Upper lobe of left lung (tissue), 4 donors: ENCODE results near the gene ZNF608.

ENCODE experiments used
- EP300 ChIP-seq, 4 donors: sonication (generic); formaldehyde crosslinking; IDR thresholded peaks; one replicate each; pipeline ENCODE4 v1.5.1; 2017; ENCODE audit warnings: antibody characterized with exemption in 4 of 4, control low read depth in 2 of 4
- POLR2A ChIP-seq, 4 donors: fragments of 450-650 bp; IDR thresholded peaks; one replicate each; pipeline ENCODE4 v1.5.1; 2016 to 2017; ENCODE audit warnings: antibody characterized with exemption in 4 of 4, mild to moderate bottlenecking in 2 of 4
- POLR2AphosphoS5 ChIP-seq, 2 donors: sonication (generic); formaldehyde crosslinking; IDR thresholded peaks; one replicate each; pipeline ENCODE4 v1.5.1; 2017; ENCODE audit warnings: antibody characterized with exemption in 2 of 2
- TF ChIP-seq, protein P1 (sequence below), 6 experiments: fragments of 450-650 bp in 4 of 6; fragments of 200-600 bp in 2 of 6; sonication (generic) in 2 of 6; IDR thresholded peaks; one replicate each; pipeline ENCODE4 v1.5.1; 2016 to 2019; ENCODE audit warnings: antibody characterized with exemption in 6 of 6

DNA sequence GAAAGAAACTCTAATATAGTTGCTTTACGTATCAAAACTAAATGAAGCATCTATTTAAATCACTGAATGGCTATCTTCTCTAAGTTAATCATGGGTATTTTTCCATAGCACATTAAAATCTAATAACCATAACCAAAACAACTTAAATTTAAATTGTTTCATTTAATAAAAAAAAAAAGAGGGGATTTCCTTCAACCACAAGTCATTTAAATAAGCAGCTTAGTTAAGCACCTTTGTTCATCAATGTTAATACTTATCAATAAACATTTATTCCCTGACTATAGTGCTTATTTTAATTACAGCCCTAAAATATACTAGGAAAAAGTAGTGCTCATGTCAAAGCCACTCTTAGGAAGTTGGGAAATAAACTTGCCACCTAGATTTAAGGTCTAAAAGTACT lies 30.3 kb downstream of the ZNF608 start:
- TF ChIP-seq, protein P1, sequence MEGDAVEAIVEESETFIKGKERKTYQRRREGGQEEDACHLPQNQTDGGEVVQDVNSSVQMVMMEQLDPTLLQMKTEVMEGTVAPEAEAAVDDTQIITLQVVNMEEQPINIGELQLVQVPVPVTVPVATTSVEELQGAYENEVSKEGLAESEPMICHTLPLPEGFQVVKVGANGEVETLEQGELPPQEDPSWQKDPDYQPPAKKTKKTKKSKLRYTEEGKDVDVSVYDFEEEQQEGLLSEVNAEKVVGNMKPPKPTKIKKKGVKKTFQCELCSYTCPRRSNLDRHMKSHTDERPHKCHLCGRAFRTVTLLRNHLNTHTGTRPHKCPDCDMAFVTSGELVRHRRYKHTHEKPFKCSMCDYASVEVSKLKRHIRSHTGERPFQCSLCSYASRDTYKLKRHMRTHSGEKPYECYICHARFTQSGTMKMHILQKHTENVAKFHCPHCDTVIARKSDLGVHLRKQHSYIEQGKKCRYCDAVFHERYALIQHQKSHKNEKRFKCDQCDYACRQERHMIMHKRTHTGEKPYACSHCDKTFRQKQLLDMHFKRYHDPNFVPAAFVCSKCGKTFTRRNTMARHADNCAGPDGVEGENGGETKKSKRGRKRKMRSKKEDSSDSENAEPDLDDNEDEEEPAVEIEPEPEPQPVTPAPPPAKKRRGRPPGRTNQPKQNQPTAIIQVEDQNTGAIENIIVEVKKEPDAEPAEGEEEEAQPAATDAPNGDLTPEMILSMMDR (IDR thresholded peaks at IDR 0.05) = no peak
- no peak for TF ChIP-seq EP300 (IDR thresholded peaks at IDR 0.05)
- no peak for TF ChIP-seq POLR2AphosphoS5 (IDR thresholded peaks at IDR 0.05)
- TF ChIP-seq POLR2A (IDR thresholded peaks at IDR 0.05) = no peak
